Nephron progenitor cell (in vitro differentiated cells): ENCODE results near the gene TMEM128.

Experiments
- DNase-seq: peaks from one replicate; pipeline ENCODE4 v3.0.0; 2021
- H3K27ac Mint-ChIP-seq: 2 replicates; pipeline ENCODE4 v1.8.0; 2021; ENCODE audit warnings: mild to moderate bottlenecking, moderate library complexity, mixed read lengths
- H3K27me3 Mint-ChIP-seq: 2 replicates; pipeline ENCODE4 v1.8.0; 2021; ENCODE audit warnings: mild to moderate bottlenecking, low read depth, mixed read lengths; ENCODE audit not compliant: poor library complexity
- H3K36me3 Mint-ChIP-seq: 2 replicates; pipeline ENCODE4 v1.8.0; 2021; ENCODE audit warnings: low read depth, mixed read lengths
- H3K4me1 Mint-ChIP-seq: 2 replicates; pipeline ENCODE4 v1.8.0; 2021; ENCODE audit warnings: mixed read lengths
- H3K4me3 Mint-ChIP-seq: 2 replicates; pipeline ENCODE4 v1.8.0; 2021; ENCODE audit warnings: mild to moderate bottlenecking, moderate library complexity, mixed read lengths
- H3K9me3 Mint-ChIP-seq: 2 replicates; pipeline ENCODE4 v1.8.0; 2021; ENCODE audit warnings: mild to moderate bottlenecking, moderate library complexity, mixed read lengths
- TF ChIP-seq, protein P1 (sequence below): fragments of 200-600 bp; sonication (generic); IDR thresholded peaks from 2 replicates; pipeline ENCODE4 v1.5.0; 2021; ENCODE audit warnings: antibody characterized with exemption

The TMEM128 gene

DNA sequence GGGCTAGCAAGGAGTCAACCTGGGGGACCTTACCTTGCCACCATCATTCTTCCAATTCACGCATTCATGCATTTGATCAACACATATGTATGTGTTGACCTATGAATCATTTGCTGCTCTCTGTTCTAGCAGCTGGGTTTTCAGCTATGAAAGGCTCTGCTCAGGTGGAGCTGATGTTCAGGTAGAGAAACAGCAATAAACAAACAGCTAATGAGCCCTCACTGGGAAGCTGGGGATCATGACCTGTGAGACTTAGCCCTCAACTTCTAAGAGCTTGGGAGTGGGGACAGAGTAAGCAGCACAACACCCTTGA lies 19.7 kb downstream of the TMEM128 start:
- no peak overlapping the region for H3K27ac Mint-ChIP-seq
- DNase-seq, result no peak
- peaks cover 15% of the 10 kb centered on the region for H3K36me3 Mint-ChIP-seq
- peaks cover 8% of the 10 kb centered on the region for H3K4me1 Mint-ChIP-seq
- peaks cover 41% of the 10 kb centered on the region for H3K9me3 Mint-ChIP-seq
- peaks cover 92% of the 10 kb centered on the region for H3K27me3 Mint-ChIP-seq
- no peak overlapping the region for H3K4me3 Mint-ChIP-seq
- TF ChIP-seq, protein P1, sequence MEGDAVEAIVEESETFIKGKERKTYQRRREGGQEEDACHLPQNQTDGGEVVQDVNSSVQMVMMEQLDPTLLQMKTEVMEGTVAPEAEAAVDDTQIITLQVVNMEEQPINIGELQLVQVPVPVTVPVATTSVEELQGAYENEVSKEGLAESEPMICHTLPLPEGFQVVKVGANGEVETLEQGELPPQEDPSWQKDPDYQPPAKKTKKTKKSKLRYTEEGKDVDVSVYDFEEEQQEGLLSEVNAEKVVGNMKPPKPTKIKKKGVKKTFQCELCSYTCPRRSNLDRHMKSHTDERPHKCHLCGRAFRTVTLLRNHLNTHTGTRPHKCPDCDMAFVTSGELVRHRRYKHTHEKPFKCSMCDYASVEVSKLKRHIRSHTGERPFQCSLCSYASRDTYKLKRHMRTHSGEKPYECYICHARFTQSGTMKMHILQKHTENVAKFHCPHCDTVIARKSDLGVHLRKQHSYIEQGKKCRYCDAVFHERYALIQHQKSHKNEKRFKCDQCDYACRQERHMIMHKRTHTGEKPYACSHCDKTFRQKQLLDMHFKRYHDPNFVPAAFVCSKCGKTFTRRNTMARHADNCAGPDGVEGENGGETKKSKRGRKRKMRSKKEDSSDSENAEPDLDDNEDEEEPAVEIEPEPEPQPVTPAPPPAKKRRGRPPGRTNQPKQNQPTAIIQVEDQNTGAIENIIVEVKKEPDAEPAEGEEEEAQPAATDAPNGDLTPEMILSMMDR, result no peak

DNA sequence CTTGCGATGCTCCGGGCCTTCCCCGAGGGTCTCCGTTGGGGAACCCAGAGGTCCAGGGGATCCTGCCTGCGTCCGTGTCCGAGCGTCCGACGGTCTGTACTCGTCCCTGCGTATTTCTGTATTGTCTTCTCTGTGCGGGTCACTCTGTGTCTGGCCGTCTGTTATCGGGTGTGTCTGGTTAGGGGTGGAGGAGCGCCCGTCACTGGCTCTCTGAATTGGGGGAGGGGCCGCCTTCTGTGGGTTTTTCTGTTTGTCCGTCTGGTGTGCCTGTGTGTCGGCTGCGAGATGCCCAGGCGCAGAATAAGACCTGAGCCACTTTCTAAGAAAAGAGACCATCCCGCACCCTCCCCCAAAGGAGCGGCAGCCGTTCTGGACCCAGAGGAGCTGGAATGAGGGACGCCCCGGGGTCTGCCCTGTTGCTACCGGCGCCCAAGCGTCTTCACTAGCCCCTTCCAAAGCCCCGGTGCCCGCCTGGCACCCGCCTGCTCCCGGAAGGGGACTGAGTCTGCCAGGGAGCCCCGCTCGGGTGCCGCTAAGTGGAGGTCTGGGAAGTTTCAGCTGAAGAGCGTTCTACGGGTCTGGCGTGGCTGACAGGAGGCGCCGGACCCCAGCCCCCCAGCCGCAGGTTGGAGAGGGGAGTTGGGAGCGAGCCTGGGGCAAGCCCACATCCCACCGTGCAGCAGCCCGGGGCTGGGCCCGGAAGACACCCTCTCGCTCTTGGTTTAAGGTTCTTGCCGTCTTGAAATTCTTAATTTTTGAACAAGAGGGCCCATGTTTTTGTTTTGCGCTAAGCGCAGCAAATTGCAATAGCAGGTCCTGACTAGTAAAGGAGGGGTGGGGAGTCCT lies 20.3 kb downstream of the TMEM128 start:
- DNase-seq, result peak; percentile 16
- Mint-ChIP-seq H3K36me3 (peaks cover 9% of the 10 kb centered on the region), H3K4me3 (peak overlapping the region; percentile 64), H3K4me1 (peaks cover 8% of the 10 kb centered on the region), H3K9me3 (peaks cover 36% of the 10 kb centered on the region), H3K27me3 (peaks cover 93% of the 10 kb centered on the region), H3K27ac (no peak overlapping the region)
- TF ChIP-seq, protein P1, result no peak

DNA sequence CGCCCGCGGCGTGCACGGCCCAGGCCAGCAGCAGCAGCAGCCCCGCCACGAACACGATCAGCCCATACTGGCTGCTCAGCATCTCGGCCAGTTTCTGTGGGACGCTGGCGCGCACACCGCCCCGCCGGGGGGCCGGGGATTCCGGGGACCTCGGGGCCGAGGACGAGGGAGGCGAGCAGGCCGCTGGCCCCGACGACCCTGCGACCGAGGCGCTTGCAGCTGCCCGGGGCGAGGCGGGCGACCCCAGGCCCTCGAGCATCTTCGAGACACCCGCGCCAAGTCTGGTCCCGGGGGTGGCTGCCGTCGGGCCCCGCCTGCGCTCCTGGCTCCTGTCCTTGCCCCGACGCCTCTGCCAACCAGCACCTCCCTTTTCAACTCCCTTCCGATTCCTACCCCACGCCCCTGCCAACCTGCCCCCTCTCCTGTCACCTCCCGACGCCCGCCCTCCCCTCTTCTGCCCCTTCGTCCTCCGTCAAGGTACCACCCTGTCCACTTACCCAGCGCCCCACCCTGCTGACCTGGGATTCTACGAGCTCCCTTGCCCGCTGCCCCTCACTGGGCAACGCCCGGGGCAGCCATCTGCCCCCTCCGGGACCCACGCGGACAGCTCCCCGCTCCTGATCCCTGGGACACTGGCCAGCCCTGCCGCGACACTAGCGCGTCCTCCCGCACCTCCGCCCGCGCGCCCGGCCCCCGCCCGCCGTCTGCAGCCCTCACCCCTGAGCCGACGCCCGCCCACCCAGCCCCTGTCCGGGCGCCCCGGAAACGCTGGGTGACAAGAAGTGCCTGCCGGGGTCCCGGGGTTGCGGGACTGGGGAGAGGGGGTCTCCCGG lies 21.2 kb downstream of the TMEM128 start, which contains the start of gene OTOP1:
OTOP1 (minus strand) TSS at position 324 of the 833 bp plus-strand sequence; CDS start at position 259, 65 bp downstream.
- DNase-seq, result peak; percentile 14
- peaks cover 30% of the 10 kb centered on the region for H3K9me3 Mint-ChIP-seq
- peaks cover 8% of the 10 kb centered on the region for H3K4me1 Mint-ChIP-seq
- H3K36me3 Mint-ChIP-seq, result peaks cover 8% of the 10 kb centered on the region
- peak within 1 kb of the TSS; percentile 74 for H3K4me3 Mint-ChIP-seq
- TF ChIP-seq, protein P1, result no peak
- peaks cover 99% of the 10 kb centered on the region for H3K27me3 Mint-ChIP-seq
- H3K27ac Mint-ChIP-seq, result no peak within 1 kb of the TSS

DNA sequence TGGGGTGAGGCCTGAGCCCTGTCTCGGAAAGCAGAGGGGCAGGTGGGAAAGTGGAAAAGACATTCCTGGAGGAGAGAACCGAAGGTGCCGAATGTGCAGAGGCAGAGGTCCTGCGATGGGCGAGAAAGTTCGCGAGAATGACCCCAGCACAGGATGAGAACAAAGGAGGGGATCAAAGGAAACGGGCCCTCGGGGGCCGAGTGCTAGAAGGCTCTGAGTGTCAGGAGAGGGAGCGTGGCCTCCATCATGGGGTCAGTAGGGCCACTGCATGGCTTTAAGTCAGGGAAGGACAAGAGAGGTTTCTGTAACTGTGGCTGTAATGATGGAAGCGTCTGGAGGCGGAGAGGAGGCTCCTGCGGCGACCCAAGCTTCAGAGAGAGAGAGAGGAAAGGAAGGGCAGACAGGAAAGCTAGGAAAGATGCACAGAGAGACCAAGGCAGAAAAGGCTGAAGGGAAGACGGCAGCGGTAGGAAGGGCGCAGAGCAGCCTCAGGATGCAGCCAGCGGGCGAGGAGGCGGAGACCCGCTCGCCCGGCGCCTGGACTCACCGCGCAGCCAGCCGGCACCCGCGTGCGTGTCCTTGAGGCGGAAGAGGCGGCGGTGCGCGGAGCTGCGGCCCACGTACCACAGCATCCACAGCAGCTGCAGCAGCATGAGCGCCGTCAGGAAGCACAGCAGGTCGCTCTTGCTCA lies 22.0 kb downstream of the TMEM128 start:
- Mint-ChIP-seq H3K27ac (no peak overlapping the region), H3K36me3 (peaks cover 8% of the 10 kb centered on the region), H3K4me1 (peaks cover 8% of the 10 kb centered on the region), H3K9me3 (peaks cover 27% of the 10 kb centered on the region), H3K27me3 (peaks cover 99% of the 10 kb centered on the region), H3K4me3 (peak overlapping the region; percentile 74)
- DNase-seq, result peak; percentile 10
- TF ChIP-seq, protein P1, result no peak

DNA sequence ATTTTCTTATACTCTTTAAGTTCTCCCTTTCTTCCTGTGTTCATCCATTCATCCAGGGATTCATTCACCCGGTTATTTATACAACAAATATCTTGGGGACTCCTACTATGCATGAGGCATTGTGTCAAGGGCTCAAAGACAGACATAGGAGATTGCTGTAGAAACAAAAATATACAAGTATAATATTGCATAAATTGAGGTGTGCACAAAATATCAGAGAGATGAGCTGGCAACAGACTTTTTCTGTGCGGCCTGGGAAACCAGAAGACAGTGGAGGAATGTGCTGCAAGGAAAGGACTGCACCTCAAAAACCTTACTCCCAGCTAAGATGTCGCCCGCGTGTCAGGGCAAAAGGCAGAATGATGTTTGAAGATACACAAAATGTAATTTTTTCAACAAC lies 30.9 kb downstream of the TMEM128 start:
- H3K9me3 Mint-ChIP-seq, result no peaks in the 10 kb centered on the region
- no peak overlapping the region for H3K27ac Mint-ChIP-seq
- no peaks in the 10 kb centered on the region for H3K4me1 Mint-ChIP-seq

More for the DNA sequence above, 30.9 kb downstream of the TMEM128 start:
- TF ChIP-seq, protein P1, result no peak
- Mint-ChIP-seq H3K4me3 (no peak overlapping the region), H3K36me3 (no peaks in the 10 kb centered on the region), H3K27me3 (peaks cover 43% of the 10 kb centered on the region)
- no peak for DNase-seq
